IPS DF 6.9 (cell line): Measurements from ENCODE around the gene RLBP1.

Experiments
- DNase-seq: peaks from one replicate; pipeline ENCODE4 v3.0.0-alpha.2; 2013; ENCODE audit warnings: low read depth, low spot score
- H3K27ac ChIP-seq: one replicate; pipeline ENCODE4 v1.5.1; 2013; ENCODE audit warnings: low read length, control low read depth
- H3K27me3 ChIP-seq: 2 replicates; pipeline ENCODE4 v1.6.1; 2013; ENCODE audit warnings: mild to moderate bottlenecking, low read length; ENCODE audit not compliant: control insufficient read depth, insufficient read depth
- H3K36me3 ChIP-seq: 2 replicates; pipeline ENCODE4 v1.6.1; 2013; ENCODE audit warnings: low read length; ENCODE audit not compliant: control insufficient read depth, insufficient read depth
- H3K4me1 ChIP-seq: 2 replicates; pipeline ENCODE4 v1.6.1; 2013; ENCODE audit warnings: low read length; ENCODE audit not compliant: control insufficient read depth, insufficient read depth
- H3K4me3 ChIP-seq: 2 replicates; pipeline ENCODE4 v1.5.1; 2013; ENCODE audit warnings: mild to moderate bottlenecking, low read length
- H3K9me3 ChIP-seq: 2 replicates; pipeline ENCODE4 v1.6.1; 2013; ENCODE audit warnings: low read length, inconsistent platforms; ENCODE audit not compliant: control insufficient read depth, insufficient read depth
- WGBS: extraction: QIAGEN DNeasy Blood & Tissue Kit; methylation state at CpG from one replicate; pipeline ENCODE4 v1.1.7; 2013; ENCODE audit warnings: mixed read lengths, missing lambda C conversion rate; ENCODE audit not compliant: insufficient read length, insufficient coverage; 5-methylcytosine and 5-hydroxymethylcytosine counted together

RLBP1 gene

DNA sequence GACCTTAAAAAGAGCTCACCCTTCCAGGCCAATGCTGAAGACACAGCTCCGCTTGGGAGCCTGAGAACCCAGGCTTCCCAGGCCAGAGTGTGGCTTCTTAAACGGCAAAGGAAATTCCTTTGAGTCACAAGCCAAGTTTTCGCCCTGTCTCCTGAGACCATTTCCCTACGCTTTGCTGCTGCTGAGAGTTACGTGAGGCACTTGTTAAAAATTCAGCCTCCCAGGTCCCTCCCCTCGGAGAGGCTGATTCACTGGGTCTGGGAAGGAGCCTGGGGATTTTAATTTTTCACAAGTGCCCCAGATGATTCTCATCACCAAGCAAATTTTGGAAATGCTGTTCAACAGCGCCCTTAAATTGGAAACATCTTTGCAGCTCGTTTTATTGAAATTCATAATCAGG, 25.5 kb downstream of the RLBP1 start:
- no peaks in the 10 kb centered on the region for H3K9me3 ChIP-seq
- H3K27me3 ChIP-seq: no peaks in the 10 kb centered on the region
- no peak for DNase-seq
- no peak overlapping the region for H3K27ac ChIP-seq
- H3K4me1 ChIP-seq: peaks cover 4% of the 10 kb centered on the region
- WGBS: no CpG with 5 or more reads among the region's 8 CpGs
- H3K4me3 ChIP-seq: no peak overlapping the region
- no peaks in the 10 kb centered on the region; the same call in 1 of the 2 replicates for H3K36me3 ChIP-seq

DNA sequence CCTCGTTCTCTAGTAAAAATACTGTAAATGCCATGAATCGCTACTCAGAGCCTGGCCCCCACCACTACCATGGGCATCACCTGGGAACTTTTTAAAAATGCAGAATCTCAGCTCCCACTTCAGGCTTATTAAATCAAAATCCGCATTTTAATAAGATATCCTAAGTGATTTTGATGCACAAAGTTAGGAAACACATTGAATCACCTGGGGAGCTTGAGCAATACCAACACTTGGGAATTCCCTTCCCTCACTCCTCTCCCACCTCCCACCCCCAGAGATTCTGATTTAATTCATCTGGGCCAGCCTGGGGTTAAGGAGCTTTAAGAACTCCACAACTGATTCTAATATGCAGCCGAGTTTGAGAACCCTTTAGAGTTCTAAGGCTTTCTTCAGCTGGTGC, 26.8 kb downstream of the RLBP1 start:
- H3K36me3 ChIP-seq: no peaks in the 10 kb centered on the region; the same call in 1 of the 2 replicates
- no peak overlapping the region for H3K4me3 ChIP-seq
- WGBS: no CpG with 5 or more reads among the region's 4 CpGs
- H3K27me3 ChIP-seq: no peaks in the 10 kb centered on the region
- no peak for DNase-seq
- no peak overlapping the region for H3K27ac ChIP-seq
- no peaks in the 10 kb centered on the region for H3K9me3 ChIP-seq
- H3K4me1 ChIP-seq: peaks cover 4% of the 10 kb centered on the region

DNA sequence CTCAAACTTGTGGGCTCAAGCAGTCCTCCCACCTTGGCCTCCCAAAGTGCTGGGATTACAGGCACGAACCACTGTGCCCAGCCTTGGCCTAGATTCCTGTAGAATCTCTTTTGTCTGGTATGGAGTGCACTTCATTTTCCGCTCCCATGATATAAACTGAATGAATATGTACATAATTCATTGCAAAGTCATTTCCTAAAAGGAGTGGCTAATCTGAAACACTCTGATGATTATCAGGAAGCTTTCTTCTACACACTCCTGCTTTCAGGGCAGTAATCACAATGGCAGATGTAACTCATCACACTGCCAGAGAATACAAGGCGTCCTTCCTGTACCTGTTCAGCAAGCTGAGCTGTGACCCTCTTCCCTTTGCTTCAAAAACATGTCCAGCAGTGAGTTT, 28.6 kb downstream of the RLBP1 start:
- no peak for DNase-seq
- Histone ChIP-seq H3K4me3 (no peak overlapping the region), H3K4me1 (peaks cover 4% of the 10 kb centered on the region), H3K27ac (no peak overlapping the region), H3K27me3 (no peaks in the 10 kb centered on the region), H3K36me3 (no peaks in the 10 kb centered on the region; the same call in 1 of the 2 replicates), H3K9me3 (no peaks in the 10 kb centered on the region)
- no CpG with 5 or more reads among the region's 3 CpGs for WGBS

DNA sequence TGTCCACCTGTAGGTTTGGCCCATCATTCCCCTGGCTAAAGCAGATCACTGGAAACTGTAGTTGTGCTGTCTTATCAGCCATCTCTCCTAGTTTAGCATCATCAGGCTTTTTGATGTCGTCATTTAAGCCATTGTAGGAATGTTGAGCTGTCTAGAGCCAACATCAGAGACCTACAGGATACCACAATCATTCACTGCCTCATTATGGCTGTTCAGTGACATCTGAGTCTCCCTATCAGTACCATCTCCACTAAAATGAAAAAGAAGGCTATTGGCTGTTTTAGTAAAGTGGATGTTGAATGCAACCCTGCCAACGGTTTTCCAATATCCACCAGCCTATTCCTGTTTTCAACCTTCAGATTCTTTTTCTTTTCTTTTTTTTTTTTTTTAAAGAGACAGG, 29.2 kb downstream of the RLBP1 start:
- peaks cover 2% of the 10 kb centered on the region; the same call in 1 of the 2 replicates for H3K4me1 ChIP-seq
- no peak overlapping the region for H3K27ac ChIP-seq
- no peak overlapping the region for H3K4me3 ChIP-seq
- no CpG with 5 or more reads among the region's 2 CpGs for WGBS
- no peak for DNase-seq
- no peaks in the 10 kb centered on the region for H3K9me3 ChIP-seq
- H3K27me3 ChIP-seq: no peaks in the 10 kb centered on the region
- no peaks in the 10 kb centered on the region; the same call in 1 of the 2 replicates for H3K36me3 ChIP-seq

- DNase-seq: no peak
- no peaks in the 10 kb centered on the region for H3K9me3 ChIP-seq
- H3K27me3 ChIP-seq: no peaks in the 10 kb centered on the region
- H3K27ac ChIP-seq: no peak overlapping the region
- peaks cover 2% of the 10 kb centered on the region for H3K36me3 ChIP-seq
- no peaks in the 10 kb centered on the region for H3K4me1 ChIP-seq
- H3K4me3 ChIP-seq: no peak overlapping the region
- WGBS: no CpG with 5 or more reads among the region's 8 CpGs
These were observed 33.3 kb downstream of the RLBP1 start for GRCh38 chr15:89187986-89188514.

DNA sequence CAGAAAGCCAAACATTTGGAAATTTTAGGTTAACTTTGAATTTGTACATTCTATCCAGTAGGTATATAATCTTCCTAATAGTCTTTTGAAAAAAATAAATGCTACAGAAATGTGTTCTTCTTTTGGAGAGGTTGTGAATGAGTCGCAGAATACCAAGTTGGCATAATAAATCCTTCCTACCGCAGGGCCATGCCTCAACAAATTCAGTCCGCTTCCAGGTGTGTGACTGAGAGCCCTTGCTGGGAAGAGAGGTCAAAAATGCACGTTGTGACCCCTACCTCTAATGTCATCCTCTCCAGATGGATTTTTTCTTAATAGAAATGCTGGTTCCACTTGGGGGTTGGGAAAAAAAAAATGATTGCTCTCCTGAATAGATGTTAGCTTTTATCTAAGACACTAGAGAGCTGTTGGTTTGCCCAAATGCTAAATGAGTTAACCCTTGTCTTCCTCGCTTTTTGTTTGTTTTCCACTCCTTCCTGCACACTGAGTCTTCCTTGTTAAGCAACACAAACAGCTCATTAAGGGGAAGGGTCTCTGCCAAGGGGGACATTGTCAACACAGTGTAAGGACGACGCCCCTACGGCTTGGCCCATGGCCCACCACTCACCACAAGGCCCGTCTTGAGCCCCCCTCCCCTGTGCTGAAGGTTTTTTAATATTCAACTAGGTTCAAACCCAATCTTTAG, 33.9 kb downstream of the RLBP1 start:
- H3K4me3 ChIP-seq: no peak overlapping the region
- no peaks in the 10 kb centered on the region for H3K4me1 ChIP-seq
- peaks cover 2% of the 10 kb centered on the region for H3K36me3 ChIP-seq
- H3K9me3 ChIP-seq: no peaks in the 10 kb centered on the region
- no peak for DNase-seq
- no peaks in the 10 kb centered on the region for H3K27me3 ChIP-seq
- WGBS: no CpG with 5 or more reads among the region's 9 CpGs
- no peak overlapping the region for H3K27ac ChIP-seq

DNA sequence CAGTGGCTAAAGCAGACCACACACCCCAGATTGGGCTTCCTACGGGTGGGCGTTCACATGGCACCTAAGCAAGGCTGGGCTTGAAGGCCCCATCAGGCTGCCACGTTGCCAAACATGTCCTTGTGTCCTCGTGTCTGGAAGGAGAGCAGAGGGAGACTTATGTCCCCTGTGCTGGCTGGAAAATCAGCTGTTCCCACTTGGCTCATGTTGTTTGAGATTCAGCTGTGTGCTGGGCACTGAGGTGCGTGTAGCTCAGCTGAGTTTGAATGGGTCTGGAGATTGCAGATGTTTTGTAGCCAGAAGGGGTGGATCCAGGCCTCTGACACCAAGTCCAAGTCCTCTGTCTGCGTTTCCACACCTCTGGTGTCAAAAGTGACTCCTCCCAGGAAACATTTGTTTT, 34.6 kb downstream of the RLBP1 start:
- Histone ChIP-seq H3K36me3 (peaks cover 2% of the 10 kb centered on the region), H3K4me3 (no peak overlapping the region), H3K4me1 (no peaks in the 10 kb centered on the region), H3K9me3 (no peaks in the 10 kb centered on the region), H3K27me3 (no peaks in the 10 kb centered on the region), H3K27ac (no peak overlapping the region)
- no peak for DNase-seq
- WGBS: no CpG with 5 or more reads among the region's 6 CpGs

DNA sequence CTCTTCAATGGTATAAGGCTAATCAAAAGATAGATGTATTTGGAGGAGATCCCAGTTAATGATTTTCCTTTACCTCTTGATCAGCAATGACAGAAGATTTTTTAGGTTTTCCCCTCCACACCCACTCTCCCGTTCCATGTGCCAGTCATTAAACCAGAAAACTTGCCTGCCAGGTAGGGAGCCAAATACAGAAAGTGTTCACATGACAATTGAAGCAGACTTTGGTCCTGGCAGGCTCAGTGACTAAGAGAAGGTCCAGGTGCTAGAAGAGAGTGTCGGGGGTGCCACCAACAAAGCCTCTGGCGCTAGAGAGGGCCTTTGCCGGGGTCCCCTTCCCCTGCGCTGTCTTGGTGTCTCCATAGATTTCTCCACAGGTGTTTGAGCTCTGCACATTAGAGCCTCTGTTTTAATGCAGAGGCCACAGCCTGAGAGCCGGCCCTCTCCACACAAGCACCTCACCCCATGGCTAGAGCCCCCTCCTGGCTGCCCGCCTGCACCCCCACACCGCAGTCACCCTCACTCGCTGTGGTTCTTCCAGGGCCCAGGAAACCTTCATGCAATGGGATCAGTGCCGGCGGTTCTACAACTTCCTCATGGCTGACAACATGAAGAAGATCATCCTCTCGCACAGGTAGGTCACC, 36.4 kb downstream of the RLBP1 start:
- Histone ChIP-seq H3K27ac (no peak overlapping the region), H3K4me3 (no peak overlapping the region), H3K9me3 (no peaks in the 10 kb centered on the region), H3K27me3 (no peaks in the 10 kb centered on the region), H3K36me3 (peaks cover 2% of the 10 kb centered on the region; the same call in 1 of the 2 replicates), H3K4me1 (no peaks in the 10 kb centered on the region)
- WGBS: no CpG with 5 or more reads among the region's 12 CpGs
- DNase-seq: no peak

DNA sequence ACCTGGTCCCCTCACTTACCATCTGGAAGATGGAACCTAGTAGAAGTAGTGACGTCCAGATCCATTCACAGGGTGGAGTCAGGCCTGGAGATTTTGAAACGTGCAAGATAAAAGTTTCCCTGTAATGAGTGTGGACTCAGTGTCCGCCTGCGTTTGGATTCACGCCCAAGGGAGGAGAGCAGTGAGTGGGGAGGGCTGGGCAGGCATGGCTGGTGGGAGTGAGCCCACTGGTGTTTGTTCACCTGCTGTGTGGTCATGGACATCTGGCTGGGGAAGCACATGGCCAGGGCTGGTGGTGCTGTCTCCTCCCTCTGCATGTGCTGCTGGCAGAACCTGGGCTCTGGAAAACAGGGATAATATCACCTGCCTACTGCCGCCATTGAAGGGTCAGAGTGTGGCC, 37.0 kb downstream of the RLBP1 start:
- H3K4me3 ChIP-seq: no peak overlapping the region
- H3K36me3 ChIP-seq: peaks cover 2% of the 10 kb centered on the region; the same call in 1 of the 2 replicates
- DNase-seq: no peak
- no CpG with 5 or more reads among the region's 6 CpGs for WGBS
- H3K27me3 ChIP-seq: no peaks in the 10 kb centered on the region
- no peaks in the 10 kb centered on the region for H3K4me1 ChIP-seq
- H3K9me3 ChIP-seq: no peaks in the 10 kb centered on the region
- no peak overlapping the region for H3K27ac ChIP-seq

DNA sequence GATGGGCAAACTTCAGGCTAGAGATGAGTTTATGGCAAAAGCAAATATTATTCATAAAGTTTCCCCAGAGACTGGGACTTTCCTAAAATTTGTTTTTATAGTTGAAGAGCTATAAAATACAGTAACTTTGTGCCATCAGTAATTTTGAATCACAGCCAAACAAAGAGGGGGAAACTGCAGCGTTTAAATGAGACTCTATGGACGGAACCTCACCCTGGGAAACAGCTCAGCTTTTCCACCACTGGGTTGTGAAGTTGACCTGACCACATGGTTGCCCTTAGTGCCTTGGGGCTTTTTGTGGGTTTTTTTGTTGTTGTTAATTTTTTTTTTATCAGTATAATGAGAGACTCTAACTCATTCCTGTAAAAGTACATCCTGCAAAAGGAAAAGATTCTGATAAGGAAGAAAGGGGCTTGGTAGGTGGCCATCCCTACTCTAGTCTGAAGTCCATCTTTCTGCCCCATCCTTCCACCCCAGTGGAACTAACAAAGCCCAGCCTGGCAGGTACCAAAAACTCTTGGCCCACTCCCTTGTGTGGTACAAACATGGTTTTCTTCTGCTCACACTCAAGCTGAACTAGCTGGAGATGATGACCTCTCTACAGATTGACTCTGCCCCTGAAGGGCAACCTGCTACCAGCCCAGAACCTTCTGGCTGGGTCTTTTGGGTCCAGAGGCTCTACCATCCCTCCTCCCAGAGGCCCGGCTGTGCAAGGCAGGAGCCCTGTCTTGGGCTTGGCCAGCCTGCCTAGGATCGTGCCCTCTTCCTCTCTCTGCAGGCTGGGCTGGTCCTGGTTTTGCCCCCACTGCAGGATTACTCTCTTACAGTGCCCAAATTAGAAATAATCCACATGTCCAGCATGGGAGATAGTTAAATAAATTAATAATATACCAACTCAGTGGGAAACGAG, 41.2 kb downstream of the RLBP1 start:
- Histone ChIP-seq H3K36me3 (no peaks in the 10 kb centered on the region), H3K4me1 (no peaks in the 10 kb centered on the region), H3K27me3 (no peaks in the 10 kb centered on the region), H3K9me3 (no peaks in the 10 kb centered on the region), H3K4me3 (no peak overlapping the region), H3K27ac (no peak overlapping the region)
- WGBS: no CpG with 5 or more reads among the region's 5 CpGs
- DNase-seq: no peak
